ENCODE data around the gene PMM1.
"Not testable (repeated sequence)": the region's sequence is repeated elsewhere in the genome, so short reads cannot be mapped to it uniquely, and the experiment has no call there.

Gene PMM1

DNA sequence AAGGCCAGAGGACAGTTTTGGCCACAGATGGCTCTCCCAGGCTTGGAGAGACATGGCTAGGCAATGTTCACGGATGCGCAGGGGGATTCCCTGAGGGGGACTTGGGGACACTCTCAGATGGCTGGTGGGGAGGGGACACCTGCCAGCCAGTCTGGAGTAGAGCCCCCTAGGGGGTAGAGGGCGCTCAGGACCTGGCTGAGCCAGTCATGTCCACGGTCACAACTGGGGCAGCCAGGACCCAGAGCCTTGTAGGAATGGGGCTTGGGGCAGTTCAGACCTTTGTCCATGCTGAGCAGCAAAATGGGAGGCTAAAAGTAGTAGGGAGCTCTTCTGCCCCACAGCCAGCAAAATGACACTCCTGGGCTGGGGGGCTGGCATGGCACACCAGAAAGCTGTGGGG lies 27.2 kb downstream of the PMM1 start:
- no peak for DNase-seq

DNA sequence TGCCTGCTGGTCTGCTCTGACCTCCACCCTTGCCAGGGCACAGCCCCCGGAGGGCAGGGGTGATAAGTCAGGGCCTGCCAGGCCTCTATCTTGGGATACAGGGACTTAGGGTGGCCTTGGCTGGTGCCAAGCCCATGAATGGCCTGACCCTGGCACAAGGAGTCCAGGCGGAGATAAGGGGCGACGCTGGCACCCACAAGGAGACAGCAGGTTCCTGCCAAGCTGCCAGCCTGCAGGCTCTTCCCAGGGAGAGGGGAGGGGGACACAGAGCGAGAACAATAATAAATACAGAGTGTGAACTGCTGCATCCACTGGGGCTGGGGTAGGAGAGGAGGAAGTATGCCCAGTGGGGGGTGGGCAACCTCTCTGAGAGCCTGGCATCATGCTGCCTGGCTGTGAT lies 27.9 kb downstream of the PMM1 start:
- no peak for DNase-seq

GRCh38 chr22:41561335-41561734 lies 28.3 kb downstream of the PMM1 start:
- peak in 1 of 2 experiments; percentile 31 for DNase-seq

DNA sequence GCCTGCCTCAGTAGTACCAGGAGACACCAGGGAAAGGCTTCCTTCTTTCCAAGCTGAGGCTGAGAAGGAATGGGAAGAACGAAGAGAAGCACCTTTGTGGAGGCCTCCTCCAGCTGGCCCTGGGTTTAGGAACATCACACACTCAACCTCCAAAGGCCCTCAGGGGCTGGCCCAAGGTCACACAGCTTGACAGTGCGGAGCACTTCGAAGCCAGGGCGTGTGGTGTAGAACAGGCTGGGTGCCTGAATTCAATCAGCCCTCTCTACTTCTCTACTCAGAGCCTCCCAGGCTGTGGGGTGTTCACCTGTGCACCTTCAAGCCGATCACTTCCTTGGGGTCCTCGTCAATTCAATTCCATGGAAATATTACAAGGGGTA lies 29.6 kb downstream of the PMM1 start:
- DNase-seq = no peak

DNA sequence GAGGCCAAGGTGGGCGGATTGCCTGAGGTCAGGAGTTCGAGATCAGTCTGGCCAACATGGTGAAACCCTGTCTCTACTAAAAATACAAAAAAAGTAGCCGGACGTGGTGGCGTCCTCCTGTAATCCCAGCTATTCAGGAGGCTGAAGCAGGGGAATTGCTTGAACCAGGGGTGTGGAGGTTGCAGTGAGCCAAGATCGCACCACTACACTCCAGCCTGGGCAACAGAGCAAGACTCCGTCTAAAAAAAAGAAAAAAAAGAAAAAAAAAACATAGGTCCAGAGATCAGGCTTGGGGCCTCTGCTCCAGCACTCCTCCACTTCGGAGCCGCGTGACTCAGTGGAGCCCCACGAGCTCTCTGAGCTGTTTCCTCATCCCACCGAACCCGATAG lies 31.4 kb downstream of the PMM1 start:
- DNase-seq = not testable (repeated sequence)

DNA sequence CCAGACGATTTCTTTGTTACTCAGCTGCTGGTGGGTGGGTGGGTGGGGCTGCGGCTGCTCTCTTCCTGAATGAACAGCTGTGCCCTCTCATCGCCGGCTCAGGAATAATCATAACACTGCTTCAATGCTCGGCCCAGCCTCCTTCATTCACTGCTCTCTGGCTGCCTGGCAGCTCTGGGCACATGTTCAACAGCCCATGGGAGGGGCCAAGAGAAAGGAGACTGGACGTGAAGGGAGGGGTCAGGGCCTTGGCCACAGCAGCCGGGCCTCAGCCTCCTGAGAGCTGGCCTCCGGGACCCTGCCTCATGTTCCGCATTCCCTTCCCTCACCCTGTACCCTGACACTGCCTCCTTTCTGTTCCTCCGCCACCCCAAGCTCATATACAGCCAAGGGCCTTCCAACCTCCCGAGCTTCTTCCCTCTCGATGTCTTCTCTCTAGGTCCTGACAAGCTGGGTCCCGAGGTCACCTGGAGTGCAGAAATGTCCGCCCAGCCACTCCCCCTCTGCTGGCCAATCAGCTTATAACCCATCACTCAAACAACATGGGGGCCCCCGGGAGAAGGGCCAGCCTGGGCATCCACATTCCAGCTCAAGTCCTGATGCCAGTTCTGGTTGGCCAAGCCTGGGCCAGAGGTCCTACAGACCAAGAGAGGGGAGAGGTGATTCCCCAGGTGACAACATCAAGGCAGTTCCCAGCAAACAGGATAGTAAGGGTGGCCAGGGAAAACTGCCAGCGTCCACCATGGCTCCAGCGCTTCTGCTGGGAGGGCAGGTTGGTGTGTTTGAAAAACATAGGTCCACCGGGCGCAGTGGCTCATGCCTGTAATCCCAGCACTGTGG lies 32.0 kb downstream of the PMM1 start:
- DNase-seq = no peak

GRCh38 chr22:41556561-41556960 lies 33.1 kb downstream of the PMM1 start:
- no peak for DNase-seq

DNA sequence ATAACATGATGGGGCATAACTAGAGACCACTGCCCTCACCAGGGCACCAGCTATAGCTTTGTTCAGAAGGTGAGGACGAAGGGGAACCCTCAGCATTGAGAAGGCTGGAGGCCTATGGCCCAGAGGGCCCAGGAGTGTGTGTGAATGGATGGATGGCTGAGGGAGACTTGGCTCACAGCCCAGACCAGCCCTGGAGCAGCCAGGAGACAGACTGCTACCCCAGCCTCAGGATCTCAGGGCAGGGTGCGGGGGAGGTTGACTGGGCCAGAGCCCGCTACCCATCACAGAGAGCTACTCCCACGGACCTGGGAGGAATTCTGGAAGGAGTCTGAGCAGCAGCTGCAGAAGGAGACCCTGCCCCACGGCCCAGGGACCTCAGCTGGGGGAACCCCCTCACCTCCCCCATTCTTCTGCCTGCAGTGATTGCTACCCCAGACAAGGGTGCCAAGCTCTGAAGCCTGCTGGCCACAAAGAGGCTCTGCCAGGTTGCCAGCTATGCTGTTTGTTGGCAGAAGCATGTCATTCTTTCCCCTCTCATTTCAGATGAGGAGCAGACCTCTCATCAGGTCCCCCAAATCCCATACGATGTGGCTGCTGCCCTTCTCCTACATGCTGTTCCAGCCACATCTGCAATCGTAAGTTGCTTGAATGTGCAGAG lies 34.2 kb downstream of the PMM1 start:
- no peak for DNase-seq

GRCh38 chr22:41551877-41552582 lies 37.6 kb downstream of the PMM1 start:
- no peak for DNase-seq

GRCh38 chr22:41550952-41551491 lies 38.6 kb downstream of the PMM1 start:
- no peak for DNase-seq

- no peak for DNase-seq
These were observed 40.8 kb downstream of the PMM1 start for GRCh38 chr22:41548830-41549211.

DNA sequence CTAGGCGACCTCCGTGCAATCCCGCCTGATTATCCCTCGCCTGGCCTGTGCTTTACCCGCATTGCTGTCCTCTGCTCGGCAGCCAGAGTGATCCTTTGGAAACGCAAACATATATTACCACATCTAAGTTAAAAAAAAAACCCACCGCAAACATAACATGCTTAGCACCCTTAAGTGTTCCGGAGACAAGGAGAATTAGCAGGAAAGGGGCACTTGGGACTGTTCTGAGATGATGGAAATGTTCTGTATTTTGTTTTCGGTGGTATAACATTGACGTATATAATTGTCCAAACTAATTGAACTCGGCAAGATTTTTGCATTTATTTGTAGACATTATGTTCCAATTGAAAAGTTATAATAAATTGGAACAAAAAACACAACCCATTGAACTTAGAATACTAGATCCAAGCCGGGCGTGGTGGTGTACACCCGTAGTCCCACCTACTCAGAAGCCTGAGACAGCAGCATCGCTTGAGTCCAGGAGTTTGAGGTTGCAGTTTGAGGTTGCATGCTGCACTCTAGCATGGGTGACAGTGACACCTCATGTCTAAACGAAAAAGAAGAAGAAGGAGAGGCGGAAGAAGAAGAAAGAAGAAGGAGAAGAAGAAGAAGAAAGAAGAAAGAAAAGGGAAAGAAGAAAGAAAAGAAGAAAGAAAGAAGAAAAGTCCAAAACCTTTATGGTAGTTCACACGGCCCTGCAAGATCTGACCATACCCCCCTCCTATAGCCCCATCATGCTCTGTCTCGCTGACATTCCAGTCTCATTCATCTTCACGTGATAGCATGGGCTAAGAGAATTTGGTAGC lies 44.8 kb downstream of the PMM1 start:
- DNase-seq = no peak

GRCh38 chr22:41543854-41544670 lies 45.6 kb downstream of the PMM1 start, which contains the start of gene POLR3H:
POLR3H (minus strand) TSS chr22:41544470; CDS start chr22:41544101, 369 bp downstream.
- DNase-seq = peak; percentile 89 to 97

GRCh38 chr22:41542224-41542623 lies 47.4 kb downstream of the PMM1 start:
- DNase-seq = no peak

DNA sequence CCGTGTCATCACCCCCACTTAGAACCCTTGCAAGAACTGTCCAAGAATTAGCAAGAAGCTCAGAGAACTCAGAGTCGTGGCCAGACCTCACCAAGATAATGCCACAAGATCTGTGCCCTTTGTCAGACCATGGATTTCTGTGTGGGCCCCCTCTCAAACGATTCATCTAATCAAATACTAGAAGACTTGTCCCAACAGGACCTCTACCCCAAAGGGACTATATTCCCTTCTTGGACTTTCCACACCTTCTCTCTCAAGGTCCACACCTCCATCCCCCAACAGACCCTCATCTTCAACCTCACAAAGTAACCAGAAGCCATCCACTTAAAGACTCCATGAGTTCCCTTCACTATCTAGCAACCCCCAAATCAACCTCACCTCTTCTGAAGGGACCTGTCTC lies 48.2 kb downstream of the PMM1 start:
- DNase-seq = no peak

DNA sequence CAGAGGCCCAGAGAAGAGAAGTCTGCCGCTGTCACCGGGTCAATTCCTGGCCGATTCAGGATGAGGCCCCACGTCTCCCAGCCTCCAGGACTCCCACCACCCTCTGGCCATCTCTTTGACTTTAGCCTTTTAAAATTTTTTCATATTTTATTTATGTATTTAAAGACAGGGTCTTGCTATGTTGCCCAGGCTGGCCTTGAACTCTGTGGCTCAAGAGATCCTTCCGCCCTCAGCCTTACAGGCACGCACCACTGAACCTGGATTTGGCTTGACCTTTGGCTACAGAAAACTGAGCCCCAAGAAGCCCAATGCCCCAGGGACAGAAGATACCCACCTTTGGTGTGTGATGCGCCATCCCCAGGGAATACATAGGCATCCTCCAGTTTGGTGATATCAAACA lies 49.3 kb downstream of the PMM1 start:
- DNase-seq = no peak

- DNase-seq = no peak
These were observed 49.7 kb downstream of the PMM1 start for GRCh38 chr22:41540006-41540315.

- DNase-seq = no peak
These were observed 50.3 kb downstream of the PMM1 start for GRCh38 chr22:41539146-41540005.

- DNase-seq = no peak
These were observed 51.1 kb downstream of the PMM1 start for GRCh38 chr22:41538583-41538982.

- no peak for DNase-seq
These were observed 52.4 kb downstream of the PMM1 start for GRCh38 chr22:41537203-41537602.

DNA sequence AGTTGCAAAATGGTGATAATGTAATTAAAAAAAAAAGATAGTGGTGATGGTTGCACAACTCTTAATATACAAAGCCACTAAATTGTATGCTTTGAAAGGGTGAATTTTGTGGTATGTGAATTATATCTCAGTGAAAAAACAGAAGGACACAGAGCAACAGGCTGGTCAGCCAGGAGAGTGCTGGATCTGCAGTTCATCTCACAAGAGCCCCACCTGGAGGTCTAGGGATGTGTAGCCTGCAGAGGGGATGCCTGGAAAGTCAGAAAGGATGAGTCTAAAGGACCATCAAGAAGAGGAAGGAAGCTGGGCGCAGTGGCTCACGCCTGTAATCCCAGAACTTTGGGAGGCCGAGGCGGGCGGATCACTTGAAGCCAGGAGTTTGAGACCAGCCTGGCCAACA lies 54.4 kb downstream of the PMM1 start:
- DNase-seq = peak in 1 of 2 experiments; percentile 22

Measured in NCI-H526 (cell line).